Psoas muscle (tissue), 8 donors: Measurements from ENCODE around the gene TMF1. TPM values are rescaled to one million over a fixed set of nuclear protein-coding genes. Genes with fewer than 3 reads are reported as not detected.
A peak's percentile ranks its signal among the peaks of the same experiment; 100 is the strongest.

Experiments
- ATAC-seq, 4 donors: fragments of 200-7000 bp; cut with Tn5 transposase; one replicate each; pipeline ENCODE4 v1.9.1; 2020; ENCODE audit warnings: moderate library complexity in 3 of 4, mild to moderate bottlenecking in 2 of 4
- DNase-seq, 2 donors: peaks; one replicate each; pipeline ENCODE4 v3.0.0-alpha.2; 2020
- H3K27ac ChIP-seq: fragments of 200-600 bp; one replicate; pipeline ENCODE4 v1.8.0; 2022
- H3K27me3 ChIP-seq, 3 donors: fragments of 200-600 bp in 1 of 3; one replicate each; pipeline versions ENCODE4 v1.6.1 to v1.8.0; 2013 to 2022; ENCODE audit warnings: low read length in 2 of 3, mild to moderate bottlenecking in 2 of 3, moderate library complexity in 1 of 3; ENCODE audit not compliant: insufficient read depth in 3 of 3
- H3K36me3 ChIP-seq, 2 donors: fragments of 200-600 bp in 1 of 2; one replicate each; pipeline versions ENCODE4 v1.6.1 to v1.8.0; 2013 to 2022; ENCODE audit warnings: low read depth in 1 of 2, mild to moderate bottlenecking in 1 of 2, moderate library complexity in 1 of 2; ENCODE audit not compliant: insufficient read depth in 1 of 2
- H3K4me1 ChIP-seq: fragments of 200-600 bp; one replicate; pipeline ENCODE4 v1.8.0; 2022
- H3K4me3 ChIP-seq: fragments of 200-600 bp; one replicate; pipeline ENCODE4 v1.8.0; 2022; ENCODE audit warnings: mild to moderate bottlenecking
- H3K9me3 ChIP-seq: fragments of 200-600 bp; one replicate; pipeline ENCODE4 v1.8.0; 2022
- WGBS, 3 donors: extraction: QIAGEN DNeasy Blood & Tissue Kit; methylation state at CpG; one replicate each; pipeline versions ENCODE4 v1.1.6 to v1.1.7; 2013; 5-methylcytosine and 5-hydroxymethylcytosine counted together
- intact Hi-C, 2 donors: fragments of 100-400 bp; cut with DNase I; formaldehyde crosslinking; loops; one replicate each; pipeline versions ENCODE4 v1.11.0 to v1.14.2; 2022
- polyA plus RNA-seq, 3 donors: library from polyadenylated mRNA; stranded (reverse); fragments of 200-250 nt; gene quantifications; one replicate each; pipeline ENCODE4 v1.2.3, GENCODE V29; 2013
- total RNA-seq, 4 donors: library from RNA; stranded (reverse); fragmentation: NEBNext Ultra II Directional in 2 of 4; extraction: Animal tissue kit (Norgen Biotek cat#: 25700) in 2 of 4; gene quantifications; one replicate each; pipeline versions ENCODE4 v1.2.1 to v1.2.4, GENCODE V29; 2021 to 2023
- TF ChIP-seq, protein P1 (sequence below): fragments of 200-600 bp; IDR thresholded peaks from one replicate; pipeline ENCODE4 v1.8.0; 2022; ENCODE audit warnings: antibody characterized with exemption
- donor health status: healthy with polysubstance abuse.
- donor health status: DM: no; HTN: no; CAD: no; lungs with moderate emphysema.
- donor health status: Bipolar disorder and iron deficiency.
- donor health status: healthy.
- donor health status: DM: yes; HTN: yes; CAD: no.
- donor health status: DM: no; HTN: no; CAD: no.
- donor health status: DM: no; HTN: no; CAD: no.
- donor health status: DM: yes; HTN: yes; CAD: no.

The TMF1 gene
- total and polyA plus RNA-seq, 7 donors: 6.7 to 31.5 (median 25.9) TPM

- WGBS, 3 donors: 36 to 64% (median 43%) methylated on average over 5 of the region's 5 CpGs
- H3K36me3 ChIP-seq: peaks cover 0 to 8% of the 10 kb centered on the region in 2 donors
- no peaks in the 10 kb centered on the region for H3K9me3 ChIP-seq
- peak overlapping the region; percentile 17 for H3K4me3 ChIP-seq
- intact Hi-C loops: loop anchor here in 1 of 2 donors (5.0 kb wide), 1 partner anchor 36 kb away; no protein-coding TSS in a partner anchor
- DNase-seq (no peak), ATAC-seq (peak; percentile 52 to 55 (median 54))
- no peaks in the 10 kb centered on the region for H3K27me3 ChIP-seq
- H3K4me1 ChIP-seq: peaks cover 53% of the 10 kb centered on the region
- peak overlapping the region; percentile 98 for H3K27ac ChIP-seq
- TF ChIP-seq, protein P1, sequence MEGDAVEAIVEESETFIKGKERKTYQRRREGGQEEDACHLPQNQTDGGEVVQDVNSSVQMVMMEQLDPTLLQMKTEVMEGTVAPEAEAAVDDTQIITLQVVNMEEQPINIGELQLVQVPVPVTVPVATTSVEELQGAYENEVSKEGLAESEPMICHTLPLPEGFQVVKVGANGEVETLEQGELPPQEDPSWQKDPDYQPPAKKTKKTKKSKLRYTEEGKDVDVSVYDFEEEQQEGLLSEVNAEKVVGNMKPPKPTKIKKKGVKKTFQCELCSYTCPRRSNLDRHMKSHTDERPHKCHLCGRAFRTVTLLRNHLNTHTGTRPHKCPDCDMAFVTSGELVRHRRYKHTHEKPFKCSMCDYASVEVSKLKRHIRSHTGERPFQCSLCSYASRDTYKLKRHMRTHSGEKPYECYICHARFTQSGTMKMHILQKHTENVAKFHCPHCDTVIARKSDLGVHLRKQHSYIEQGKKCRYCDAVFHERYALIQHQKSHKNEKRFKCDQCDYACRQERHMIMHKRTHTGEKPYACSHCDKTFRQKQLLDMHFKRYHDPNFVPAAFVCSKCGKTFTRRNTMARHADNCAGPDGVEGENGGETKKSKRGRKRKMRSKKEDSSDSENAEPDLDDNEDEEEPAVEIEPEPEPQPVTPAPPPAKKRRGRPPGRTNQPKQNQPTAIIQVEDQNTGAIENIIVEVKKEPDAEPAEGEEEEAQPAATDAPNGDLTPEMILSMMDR: no peak
Measured at GRCh38 chr3:69081583-69082262, 29.6 kb upstream of the TMF1 start.

DNA sequence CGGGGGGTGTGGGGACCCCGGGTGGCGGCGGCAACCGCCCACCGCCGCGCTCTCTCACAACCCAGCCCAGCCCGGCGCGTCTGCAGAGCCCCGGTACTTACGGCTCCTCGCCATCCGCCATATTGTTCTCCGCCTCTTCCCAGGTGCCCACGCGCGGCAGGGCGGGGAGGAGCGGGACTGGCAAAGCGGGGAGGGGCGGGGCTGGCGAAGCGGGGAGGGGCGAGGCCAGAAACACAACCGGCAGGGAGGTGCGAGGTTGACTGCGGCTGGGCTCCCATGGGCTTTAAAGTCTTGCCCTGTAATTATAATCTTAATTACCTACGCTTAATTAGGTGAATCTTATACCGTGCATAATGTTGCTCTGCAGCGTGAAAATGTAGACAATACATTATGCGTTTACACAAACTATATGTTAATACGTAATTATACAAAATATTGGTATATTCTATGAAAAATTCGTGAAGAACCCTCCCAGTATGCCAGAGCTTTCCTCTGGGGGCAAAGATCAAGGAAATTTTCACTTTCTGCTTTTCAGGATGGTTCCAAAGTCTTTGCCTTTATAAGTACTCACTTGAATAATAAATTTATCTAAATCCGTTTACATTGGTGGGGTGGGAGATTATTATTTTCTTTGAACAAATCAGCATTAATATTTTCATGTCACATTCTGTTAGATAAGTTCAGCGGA, 28.2 kb upstream of the TMF1 start, which contains the start of gene UBA3:
TSS of gene UBA3 (minus strand) at position 133 of the 688 bp plus-strand sequence. CDS start at position 121, 12 bp downstream.
- ATAC-seq (peak; percentile 71 to 81 (median 72)), DNase-seq (peak; percentile 93 to 94)
- H3K27ac ChIP-seq: peak within 1 kb of the TSS; percentile 98
- peaks cover 0 to 22% of the 10 kb centered on the region in 2 donors for H3K36me3 ChIP-seq
- WGBS, 3 donors: 4 to 8% (median 7%) methylated on average over 27 to 37 of the region's 37 CpGs
- no peaks in the 10 kb centered on the region for H3K9me3 ChIP-seq
- TF ChIP-seq, protein P1: no peak
- H3K27me3 ChIP-seq: no peaks in the 10 kb centered on the region
- intact Hi-C loops: loop anchor here in 1 of 2 donors (5.0 kb wide), 1 partner anchor 37 kb away; no protein-coding TSS in a partner anchor
- peak within 1 kb of the TSS; percentile 88 for H3K4me3 ChIP-seq
- peaks cover 53% of the 10 kb centered on the region for H3K4me1 ChIP-seq

DNA sequence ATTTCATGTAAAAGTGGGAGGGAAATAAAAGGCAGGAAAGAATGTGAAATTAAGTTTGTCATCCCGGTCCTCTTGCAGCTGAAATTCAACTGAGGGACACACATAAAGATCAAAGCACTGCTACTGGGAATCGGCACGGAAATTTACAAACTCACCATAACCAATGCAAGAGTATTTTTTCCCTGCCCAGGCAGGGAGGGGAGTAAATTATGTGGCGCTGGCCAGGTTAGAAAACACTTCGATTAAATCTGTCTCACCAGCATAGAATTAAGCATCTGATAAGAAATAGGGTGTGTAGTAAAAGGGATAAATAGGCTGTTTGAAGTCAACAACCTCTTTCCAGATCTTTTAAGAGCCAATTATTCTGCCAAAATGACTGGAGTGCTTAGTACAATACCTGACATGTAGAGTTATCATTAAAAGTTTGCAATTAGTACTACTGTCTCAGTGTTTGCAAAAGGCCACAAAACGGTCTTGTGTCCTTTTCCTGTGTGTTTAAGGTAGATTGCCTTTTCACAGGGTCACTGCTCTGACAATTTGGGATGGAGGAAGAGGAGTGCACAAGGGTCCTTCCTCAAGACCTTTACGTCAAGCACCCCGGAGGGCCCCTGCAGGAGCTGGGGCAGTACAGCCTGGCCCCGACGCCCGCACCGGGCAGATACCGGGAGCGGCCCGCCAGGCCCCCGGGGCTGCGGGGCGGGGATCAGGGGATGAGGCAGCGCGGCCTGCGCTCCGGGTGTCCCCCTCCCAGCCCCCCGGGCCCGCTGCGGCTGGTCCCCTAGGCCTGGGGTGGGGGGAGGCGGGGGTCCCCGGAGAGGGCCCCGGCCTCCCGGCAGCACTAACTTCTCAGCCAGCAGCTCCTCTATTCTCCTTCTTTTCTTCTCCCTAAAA, 27.4 kb upstream of the TMF1 start:
- DNase-seq: peak; percentile 25 to 56
- H3K4me3 ChIP-seq: peak overlapping the region; percentile 88
- no peaks in the 10 kb centered on the region for H3K9me3 ChIP-seq
- no peaks in the 10 kb centered on the region for H3K27me3 ChIP-seq
- intact Hi-C loops: loop anchor here (5.0 kb wide), 2 partner anchors 38 to 62 kb away; no protein-coding TSS in a partner anchor
- H3K4me1 ChIP-seq: peaks cover 53% of the 10 kb centered on the region
- H3K27ac ChIP-seq: peak overlapping the region; percentile 98
- 1 to 3% (median 2%) methylated on average over 21 to 29 of the region's 29 CpGs for WGBS, 3 donors
- peaks cover 0 to 30% of the 10 kb centered on the region in 2 donors for H3K36me3 ChIP-seq
- TF ChIP-seq, protein P1: no peak
- peak; percentile 17 to 44 (median 30) for ATAC-seq

- H3K4me1 ChIP-seq: peaks cover 4% of the 10 kb centered on the region
- TF ChIP-seq, protein P1: no peak
- no peak overlapping the region for H3K27ac ChIP-seq
- peaks cover 0 to 94% of the 10 kb centered on the region in 2 donors for H3K36me3 ChIP-seq
- no peak for ATAC-seq
- H3K27me3 ChIP-seq: no peaks in the 10 kb centered on the region
- H3K4me3 ChIP-seq: no peak overlapping the region
- H3K9me3 ChIP-seq: no peaks in the 10 kb centered on the region
- DNase-seq: no peak
- 82 to 95% (median 83%) methylated on average over 3 of the region's 3 CpGs for WGBS, 3 donors
- intact Hi-C loops: no loop called here
Measured at GRCh38 chr3:69072928-69073327, 20.8 kb upstream of the TMF1 start.
